SW480 (cell line): ENCODE results near the gene CRACR2A.
A peak's percentile ranks its signal among the peaks of the same experiment; 100 is the strongest.

Experiments used
- DNase-seq: peaks from one replicate; pipeline ENCODE4 v3.0.0-alpha.2; 2016; ENCODE audit warnings: low spot score

The CRACR2A gene

GRCh38 chr12:3651585-3652424 is 101.1 kb downstream of the CRACR2A start:
- DNase-seq = no peak

GRCh38 chr12:3647504-3647903 is 105.4 kb downstream of the CRACR2A start:
- no peak for DNase-seq

GRCh38 chr12:3646561-3647241 is 106.2 kb downstream of the CRACR2A start:
- DNase-seq = no peak

GRCh38 chr12:3645091-3645490 is 107.8 kb downstream of the CRACR2A start:
- no peak for DNase-seq

GRCh38 chr12:3644104-3644503 is 108.8 kb downstream of the CRACR2A start:
- peak; percentile 19 for DNase-seq

- DNase-seq = no peak
Observed at GRCh38 chr12:3641428-3642018, 111.4 kb downstream of the CRACR2A start.

- DNase-seq = no peak
Observed at GRCh38 chr12:3636328-3636727, 116.6 kb downstream of the CRACR2A start.

- DNase-seq = no peak
Observed at GRCh38 chr12:3634348-3634747, 118.6 kb downstream of the CRACR2A start.

- no peak for DNase-seq
Observed at GRCh38 chr12:3633396-3633795, 119.5 kb downstream of the CRACR2A start.

GRCh38 chr12:3632754-3633153 is 120.2 kb downstream of the CRACR2A start:
- DNase-seq = no peak

- DNase-seq = no peak
Observed at GRCh38 chr12:3632256-3632655, 120.7 kb downstream of the CRACR2A start.

- DNase-seq = no peak
Observed at GRCh38 chr12:3631759-3632158, 121.2 kb downstream of the CRACR2A start.

GRCh38 chr12:3631272-3631637 is 121.7 kb downstream of the CRACR2A start:
- no peak for DNase-seq

GRCh38 chr12:3630621-3631271 is 122.2 kb downstream of the CRACR2A start:
- DNase-seq = no peak

GRCh38 chr12:3630111-3630510 is 122.8 kb downstream of the CRACR2A start:
- DNase-seq = no peak

GRCh38 chr12:3629057-3629830 is 123.7 kb downstream of the CRACR2A start:
- DNase-seq = no peak

GRCh38 chr12:3628629-3629028 is 124.3 kb downstream of the CRACR2A start:
- DNase-seq = no peak

GRCh38 chr12:3627336-3627735 is 125.6 kb downstream of the CRACR2A start:
- no peak for DNase-seq

- no peak for DNase-seq
Observed at GRCh38 chr12:3624273-3624672, 128.6 kb downstream of the CRACR2A start.

- no peak for DNase-seq
Observed at GRCh38 chr12:3622822-3623690, 129.9 kb downstream of the CRACR2A start.
